H1 (cell line): ENCODE measurements around the gene MST1R. TPM values are rescaled to one million over a fixed set of nuclear protein-coding genes. Genes with fewer than 3 reads are reported as not detected.
A peak's percentile ranks its signal among the peaks of the same experiment; 100 is the strongest.

Experiments
- CTCF ChIA-PET: fragments of 300-600 bp; sonication (Branson Sonifier 250); formaldehyde crosslinking; loops from one replicate; lab custom pipeline; 2021; ENCODE audit not compliant: partially characterized antibody; lab: Charles Lee
- POLR2A ChIA-PET: fragments of 300-600 bp; sonication (Branson Sonifier 250); formaldehyde crosslinking; loops from one replicate; lab custom pipeline; 2021; ENCODE audit warnings: inconsistent platforms; ENCODE audit not compliant: partially characterized antibody; lab: Charles Lee
- DNase-seq, 2 experiments: peaks; one replicate each; pipeline versions ENCODE4 v3.0.0 to v3.0.0-alpha.2; 2010 to 2022; ENCODE audit warnings: low spot score in 2 of 2, low read depth in 1 of 2, mixed read lengths in 1 of 2
- FAIRE-seq: peaks from 2 replicates; lab custom pipeline; 2011; peaks lifted over from hg19 to GRCh38; lab: Jason Lieb, UNC
- H2AFZ ChIP-seq: 2 replicates; pipeline ENCODE4 v1.8.1; 2012; ENCODE audit warnings: low read length, inconsistent platforms
- H2AK5ac ChIP-seq: 2 replicates; pipeline ENCODE4 v1.6.1; 2013; ENCODE audit warnings: low read depth, low read length
- H2BK120ac ChIP-seq: replicated peaks from 2 replicates; pipeline ENCODE3; 2013; ENCODE audit warnings: low read depth, low read length, inconsistent platforms
- H2BK12ac ChIP-seq: 2 replicates; pipeline ENCODE4 v1.6.1; 2013; ENCODE audit warnings: low read depth, low read length
- H2BK15ac ChIP-seq: 2 replicates; pipeline ENCODE4 v1.6.1; 2013; ENCODE audit warnings: low read length
- H2BK20ac ChIP-seq: 2 replicates; pipeline ENCODE4 v1.6.1; 2013; ENCODE audit warnings: low read length
- H2BK5ac ChIP-seq: 2 replicates; pipeline ENCODE4 v1.6.1; 2013; ENCODE audit warnings: low read depth, low read length
- H3K14ac ChIP-seq: 2 replicates; pipeline ENCODE4 v1.6.1; 2013; ENCODE audit warnings: inconsistent platforms; ENCODE audit not compliant: insufficient read length
- H3K18ac ChIP-seq: 2 replicates; pipeline ENCODE4 v1.6.1; 2013; ENCODE audit warnings: low read length; ENCODE audit errors: extremely low read depth
- H3K23ac ChIP-seq: 2 replicates; pipeline ENCODE4 v1.6.1; 2013; ENCODE audit warnings: inconsistent platforms; ENCODE audit not compliant: insufficient read length
- H3K23me2 ChIP-seq: 2 replicates; pipeline ENCODE4 v1.6.1; 2013; ENCODE audit warnings: low read depth, low read length
- H3K27ac ChIP-seq: 2 replicates; pipeline ENCODE4 v1.6.1; 2011; ENCODE audit warnings: low read depth, low read length, inconsistent platforms
- H3K27me3 ChIP-seq, 4 experiments: replicated peaks in 1 of 4; 1 replicate in 1 of 4; 2 replicates in 3 of 4; pipeline versions ENCODE4 v1.6.1 to v1.8.1; 2011 to 2013; ENCODE audit warnings: low read length in 3 of 4, mild to moderate bottlenecking in 3 of 4, inconsistent platforms in 2 of 4, mixed read lengths in 2 of 4, moderate library complexity in 1 of 4; ENCODE audit not compliant: control insufficient read depth in 3 of 4, insufficient read depth in 3 of 4; ENCODE audit errors: extremely low read depth in 1 of 4
- H3K36me3 ChIP-seq, 4 experiments: 2 replicates each; pipeline versions ENCODE4 v1.6.1 to v1.8.1; 2011 to 2013; ENCODE audit warnings: mild to moderate bottlenecking in 4 of 4, low read length in 3 of 4, moderate library complexity in 2 of 4, control low read depth in 1 of 4, inconsistent platforms in 1 of 4; ENCODE audit not compliant: insufficient read depth in 4 of 4, control insufficient read depth in 2 of 4
- H3K4ac ChIP-seq: replicated peaks from 2 replicates; pipeline ENCODE3; 2013; ENCODE audit warnings: low read length, low read depth, mixed read lengths, inconsistent platforms; ENCODE audit not compliant: insufficient read length
- H3K4me1 ChIP-seq, 4 experiments: replicated peaks in 1 of 4; 1 replicate in 1 of 4; 2 replicates in 3 of 4; pipeline versions ENCODE4 v1.6.1 to v1.8.1; 2011 to 2013; ENCODE audit warnings: low read length in 3 of 4, inconsistent platforms in 2 of 4, mixed read lengths in 1 of 4; ENCODE audit not compliant: insufficient read depth in 4 of 4, control insufficient read depth in 3 of 4
- H3K4me2 ChIP-seq, 2 experiments: 2 replicates each; pipeline versions ENCODE4 v1.6.1 to v1.8.1; 2011 to 2013; ENCODE audit warnings: low read depth in 2 of 2, low read length in 2 of 2, control low read depth in 1 of 2, inconsistent platforms in 1 of 2, mild to moderate bottlenecking in 1 of 2; ENCODE audit not compliant: insufficient read depth in 1 of 2
- H3K4me3 ChIP-seq, 4 experiments: fragments of 200-600, 300-600 bp in 1 of 4; sonication (generic), shearing (Covaris generic), sonication (Bioruptor Twin) in 1 of 4; 2 replicates each; pipeline versions ENCODE4 v1.5.1 to v1.8.1; 2011 to 2016; ENCODE audit warnings: low read length in 4 of 4, low read depth in 3 of 4, control low read depth in 2 of 4, inconsistent platforms in 2 of 4, mild to moderate bottlenecking in 2 of 4, mixed read lengths in 1 of 4, moderate library complexity in 1 of 4; ENCODE audit not compliant: insufficient read depth in 2 of 4; ENCODE audit errors: extremely low read depth in 1 of 4
- H3K56ac ChIP-seq: replicated peaks from 2 replicates; pipeline ENCODE3; 2013; ENCODE audit warnings: low read depth, mild to moderate bottlenecking, mixed read lengths, low read length, inconsistent platforms; ENCODE audit not compliant: insufficient read length
- H3K79me1 ChIP-seq: 2 replicates; pipeline ENCODE4 v1.6.1; 2013; ENCODE audit warnings: low read depth, low read length, control low read depth
- H3K79me2 ChIP-seq, 2 experiments: 2 replicates each; pipeline versions ENCODE4 v1.6.1 to v1.8.1; 2012 to 2013; ENCODE audit warnings: low read length in 2 of 2, mild to moderate bottlenecking in 2 of 2, inconsistent platforms in 1 of 2; ENCODE audit not compliant: insufficient read depth in 2 of 2, control insufficient read depth in 1 of 2
- H3K9ac ChIP-seq, 4 experiments: replicated peaks in 1 of 4; 1 replicate in 1 of 4; 2 replicates in 3 of 4; pipeline versions ENCODE4 v1.6.1 to v1.8.1; 2011 to 2013; ENCODE audit warnings: low read depth in 3 of 4, low read length in 3 of 4, control low read depth in 2 of 4, mild to moderate bottlenecking in 2 of 4, moderate library complexity in 2 of 4, inconsistent platforms in 1 of 4; ENCODE audit errors: extremely low read depth in 1 of 4
- H3K9me3 ChIP-seq, 2 experiments: 2 replicates each; pipeline versions ENCODE4 v1.6.1 to v1.8.1; 2012 to 2013; ENCODE audit warnings: mild to moderate bottlenecking in 2 of 2, moderate library complexity in 2 of 2, control low read depth in 1 of 2, inconsistent platforms in 1 of 2, low read depth in 1 of 2, low read length in 1 of 2, mixed read lengths in 1 of 2; ENCODE audit not compliant: insufficient read depth in 2 of 2
- H4K20me1 ChIP-seq, 2 experiments: replicated peaks in 1 of 2; 2 replicates each; pipeline versions ENCODE3 to v1.8.1; 2011 to 2013; ENCODE audit warnings: inconsistent platforms in 2 of 2, low read length in 2 of 2, mild to moderate bottlenecking in 1 of 2; ENCODE audit not compliant: insufficient read depth in 2 of 2, control insufficient read depth in 1 of 2
- H4K5ac ChIP-seq: 2 replicates; pipeline ENCODE4 v1.6.1; 2013; ENCODE audit warnings: low read length, low read depth, mixed read lengths, inconsistent platforms; ENCODE audit not compliant: insufficient read length
- H4K8ac ChIP-seq: 2 replicates; pipeline ENCODE4 v1.8.0; 2013; ENCODE audit warnings: mild to moderate bottlenecking, moderate library complexity, low read length, inconsistent platforms; ENCODE audit not compliant: insufficient read depth; ENCODE audit errors: extremely low read depth
- H4K91ac ChIP-seq: replicated peaks from 2 replicates; pipeline ENCODE3; 2013; ENCODE audit warnings: low read length, mixed read lengths, inconsistent platforms; ENCODE audit not compliant: insufficient read length
- BRCA1 ChIP-seq: IDR thresholded peaks from 2 replicates; pipeline ENCODE4 v1.6.1; 2012; ENCODE audit warnings: low read depth, low read length, improper control_type of control experiment
- CHD2 ChIP-seq: IDR thresholded peaks from 2 replicates; pipeline ENCODE4 v1.6.1; 2012; ENCODE audit warnings: low read length, improper control_type of control experiment
- CREB1 ChIP-seq: IDR thresholded peaks from 2 replicates; pipeline ENCODE4 v1.6.1; 2012; ENCODE audit warnings: inconsistent platforms
- EP300 ChIP-seq, 2 experiments: IDR thresholded peaks; 1 replicate in 1 of 2; 2 replicates in 1 of 2; pipeline ENCODE4 v1.6.1; 2011 to 2012; ENCODE audit warnings: low read depth in 2 of 2, low read length in 2 of 2, mild to moderate bottlenecking in 2 of 2, borderline replicate concordance in 1 of 2, inconsistent platforms in 1 of 2, moderate library complexity in 1 of 2
- POLR2A ChIP-seq, 2 experiments: IDR thresholded peaks; 1 replicate in 1 of 2; 2 replicates in 1 of 2; pipeline ENCODE4 v1.6.1; 2011; ENCODE audit warnings: low read depth in 2 of 2, low read length in 2 of 2, mild to moderate bottlenecking in 2 of 2; ENCODE audit errors: control extremely low read depth in 1 of 2
- RNF2 ChIP-seq: fragments of 200-900, 300-1000 bp; sonication (generic); IDR thresholded peaks from 2 replicates; pipeline ENCODE4 v1.7.1; 2016; ENCODE audit warnings: borderline replicate concordance, low read depth, mild to moderate bottlenecking, antibody characterized with exemption, low read length; ENCODE audit not compliant: poor library complexity, severe bottlenecking; ENCODE audit errors: missing control alignments
- SIN3A ChIP-seq, 2 experiments: IDR thresholded peaks in 1 of 2; conservative IDR thresholded peaks in 1 of 2; 2 replicates each; pipeline ENCODE4 v1.6.1; 2011 to 2012; ENCODE audit warnings: low read length in 2 of 2, improper control_type of control experiment in 1 of 2, low read depth in 1 of 2, mild to moderate bottlenecking in 1 of 2
- WGBS, 2 experiments: shearing (Covaris generic) in 1 of 2; methylation state at CpG; one replicate each; pipeline versions ENCODE4 v1.1.6 to v1.1.7; 2013 to 2015; ENCODE audit warnings: low lambda C conversion rate in 2 of 2, mixed read lengths in 2 of 2, inconsistent platforms in 1 of 2, low coverage in 1 of 2, missing lambda C conversion rate in 1 of 2; ENCODE audit not compliant: insufficient replicate concordance in 2 of 2, insufficient coverage in 1 of 2, insufficient read length in 1 of 2; ENCODE audit errors: extremely low coverage in 1 of 2, missing lambda C conversion rate in 1 of 2; 5-methylcytosine and 5-hydroxymethylcytosine counted together
- long read RNA-seq, 2 experiments: library from RNA in 1 of 2; library from capped mRNA in 1 of 2; stranded (forward); transcript quantifications; one replicate each; pipeline ENCODE4 v2.0.0, GENCODE V29; 2021; ENCODE audit warnings: inconsistent platforms in 1 of 2
- polyA minus RNA-seq, 3 experiments: library from RNA; depleted of rRNA, polyadenylated mRNA; stranded (reverse); fragments of >200 nt; gene quantifications; 1 replicate in 2 of 3; 2 replicates in 1 of 3; pipeline ENCODE4 v1.2.3, GENCODE V29; 2011
- polyA plus RNA-seq, 7 experiments: library from polyadenylated mRNA; depleted of rRNA in 3 of 7; stranded (reverse) in 5 of 7; unstranded in 2 of 7; fragments of >200 nt in 5 of 7; fragments of 200-250 nt in 2 of 7; gene quantifications; 1 replicate in 5 of 7; 2 replicates in 1 of 7; 4 replicates in 1 of 7; pipeline versions ENCODE4 v1.2.1 to v1.2.3, GENCODE V29; 2011 to 2013; ENCODE audit warnings: missing spikeins in 2 of 7, mixed read lengths in 2 of 7
- total RNA-seq: library from RNA; stranded (reverse); fragmentation: NEBNext Ultra II Directional; extraction: Animal tissue kit (Norgen Biotek cat#: 25700); gene quantifications from 2 replicates; pipeline ENCODE4 v1.2.1, GENCODE V29; 2021

The MST1R gene
- total RNA-seq (4.8 and 7.6 TPM in 2 replicates), polyA plus RNA-seq (2011; rRNA removed) (7.6 and 9.4 TPM in 2 replicates), polyA minus RNA-seq (2011; rRNA and poly(A)+ RNA removed) (6.6 and 13.8 TPM in 2 replicates)
- polyA plus RNA-seq (2011; cell fraction: cytosol; rRNA removed), result 7.7 TPM
- 42.5 TPM for polyA plus RNA-seq (2011; cell fraction: nucleus; rRNA removed)
- 3.3 to 8.7 TPM (median 5.8 TPM) in 4 replicates for polyA plus RNA-seq (2012, experiment 1 of 2)
- polyA plus RNA-seq (2012, experiment 2 of 2), result 3.9 TPM
- polyA plus RNA-seq (2013, experiment 1 of 2), result 6.4 TPM
- polyA plus RNA-seq (2013, experiment 2 of 2), result 3.9 TPM
- 4.0 TPM for polyA minus RNA-seq (2011; cell fraction: cytosol; rRNA and poly(A)+ RNA removed)
- 20.9 TPM for polyA minus RNA-seq (2011; cell fraction: nucleus; rRNA and poly(A)+ RNA removed)
- long read RNA-seq, experiment 1, result 0 reads
- long read RNA-seq, experiment 2, result 0 reads

DNA sequence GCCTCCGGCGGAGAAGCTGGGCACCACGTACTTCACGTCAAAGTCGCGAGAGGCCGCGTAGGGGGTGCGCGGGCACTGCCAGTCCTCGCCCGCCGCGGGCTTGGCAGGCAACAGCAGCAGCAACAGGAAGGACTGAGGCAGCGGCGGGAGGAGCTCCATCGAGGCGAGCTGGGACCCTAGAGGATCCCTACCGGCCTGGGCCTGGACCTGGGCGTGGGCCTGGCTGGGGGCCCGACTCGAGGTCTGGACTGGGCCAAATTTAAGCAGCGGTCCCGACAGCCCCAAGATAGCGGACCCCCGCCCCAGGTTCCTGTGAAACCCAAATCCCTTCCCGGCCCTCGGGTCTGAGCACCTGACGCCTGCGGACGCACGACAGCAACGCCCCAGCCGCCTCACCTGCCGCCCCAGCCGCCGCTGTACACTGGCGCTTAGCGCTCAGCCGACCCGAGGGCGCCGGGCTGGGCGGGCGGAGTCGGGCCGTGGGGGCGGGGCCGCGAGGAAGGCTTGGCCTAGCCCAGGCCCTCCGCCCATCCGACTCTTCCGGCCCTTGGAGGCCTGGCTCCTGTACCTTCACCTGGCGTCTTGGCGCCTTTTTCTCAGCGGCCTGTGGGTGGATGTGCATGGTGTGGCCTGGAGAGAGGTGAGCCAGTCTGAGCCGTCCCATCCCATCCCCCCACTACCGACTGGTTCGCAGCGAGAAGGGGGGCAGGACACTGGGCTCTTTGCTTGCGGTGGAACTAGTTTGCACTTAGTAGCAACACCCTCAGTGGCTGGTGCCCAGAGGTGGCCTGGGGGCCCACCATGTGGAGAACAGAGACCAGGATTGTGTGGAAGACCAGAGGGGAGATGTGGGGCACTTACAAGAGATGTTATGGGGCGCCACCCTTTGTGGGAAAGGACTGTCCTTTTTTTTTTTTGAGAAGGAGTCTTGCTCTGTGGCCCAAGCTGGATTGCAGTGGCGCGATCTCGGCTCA lies at the start of gene MST1R:
Gene MST1R (minus strand): TSS at position 423 of the 974 bp plus-strand sequence. CDS start 264 bp downstream, at position 159.
- H3K14ac ChIP-seq, result no peak within 1 kb of the TSS
- H4K8ac ChIP-seq, result peak within 1 kb of the TSS; percentile 87
- no peaks in the 10 kb centered on the region for H3K36me3 ChIP-seq
- H3K79me1 ChIP-seq, result no peaks in the 10 kb centered on the region
- H4K91ac ChIP-seq, result peak within 1 kb of the TSS; percentile 92
- peak within 1 kb of the TSS; percentile 94 for H3K18ac ChIP-seq
- H3K9me3 ChIP-seq, result no peaks in the 10 kb centered on the region
- H3K23me2 ChIP-seq, result no peaks in the 10 kb centered on the region; the same call in 1 of the 2 replicates
- H2AK5ac ChIP-seq, result peak within 1 kb of the TSS; percentile 54; the same call in 1 of the 2 replicates
- peak within 1 kb of the TSS in 3 of 4 experiments; percentile 21 to 49 (median 29); a peak in 6 of 8 replicates for H3K4me3 ChIP-seq
- peak within 1 kb of the TSS; percentile 95 for H2BK15ac ChIP-seq
- no peak within 1 kb of the TSS for H3K23ac ChIP-seq
- H3K4me2 ChIP-seq, result peak within 1 kb of the TSS; percentile 46 to 68
- H3K4ac ChIP-seq, result peak within 1 kb of the TSS; percentile 75
- peak within 1 kb of the TSS; percentile 45; the same call in 1 of the 2 replicates for H2BK5ac ChIP-seq
- H3K56ac ChIP-seq, result peak within 1 kb of the TSS; percentile 83
- ChIA-PET POLR2A (interaction anchor here (0.7 to 5.1 kb wide), 9 partner anchors 8 to 65 kb away, joined by 3 to 23 read pairs (median 3); partner anchors contain the start of gene RBM6), CTCF (interaction anchor here (0.8 to 16.1 kb wide), 8 partner anchors 22 to 202 kb away, joined by 3 to 306 read pairs (median 10); partner anchors contain the start of gene AMIGO3)
- peaks cover 0 to 3% (median 1%) of the 10 kb centered on the region in 4 experiments; a peak in 3 of 7 replicates for H3K27me3 ChIP-seq
- WGBS, 2 experiments, result 42% methylated on average over 59 of the region's 65 CpGs; no CpG with 5 or more reads in 1 of the 2 experiments
- peaks cover 0 to 2% of the 10 kb centered on the region in 2 experiments for H4K20me1 ChIP-seq
- H4K5ac ChIP-seq, result peak within 1 kb of the TSS; percentile 91
- peak within 1 kb of the TSS; percentile 29; the same call in 1 of the 2 replicates for H3K27ac ChIP-seq
- H2BK120ac ChIP-seq, result peak within 1 kb of the TSS; percentile 60
- no peaks in the 10 kb centered on the region for H3K79me2 ChIP-seq
- peak within 1 kb of the TSS; percentile 82; the same call in 1 of the 2 replicates for H2BK20ac ChIP-seq
- peak within 1 kb of the TSS; percentile 87; the same call in 1 of the 2 replicates for H2AFZ ChIP-seq
- H3K4me1 ChIP-seq, result peaks cover 0 to 27% (median 18%) of the 10 kb centered on the region in 4 experiments; a peak in 6 of 7 replicates
- peak; percentile 76 to 95 for DNase-seq
- FAIRE-seq, result peak; percentile 7
- H3K9ac ChIP-seq, result peak within 1 kb of the TSS in 2 of 4 experiments; percentile 51 to 58; a peak in 3 of 7 replicates
- H2BK12ac ChIP-seq, result peak within 1 kb of the TSS; percentile 88; the same call in 1 of the 2 replicates
- TF ChIP-seq RNF2 (no peak), SIN3A (conservative IDR thresholded peaks at IDR 0.05 in 1 of 2, IDR thresholded peaks at IDR 0.05 in 1 of 2; ENCODE audit: low read depth in 1 of 2, low read length in 2 of 2) (0 out of 4 replicates have a peak, but pooled peaks of 1 of the 2 experiments have one; percentile 35), CREB1 (peak; percentile 28; the same call in 1 of the 2 replicates), EP300 (IDR thresholded peaks at IDR 0.05; ENCODE audit: borderline replicate concordance in 1 of 2, low read depth in 2 of 2, low read length in 2 of 2) (no peak), POLR2A (IDR thresholded peaks at IDR 0.05; ENCODE audit: control extremely low read depth in 1 of 2, low read depth in 2 of 2, low read length in 2 of 2) (no peak; a peak in 2 of 3 replicates), CHD2 (peak; percentile 68), BRCA1 (no peak)
